Gastrocnemius medialis (tissue), 4 donors: ENCODE data around the gene SYS1.

Experiments
- CTCF ChIP-seq, 5 experiments: fragments of 450-650 bp in 3 of 5; fragments of 200-600 bp in 2 of 5; sonication (generic) in 2 of 5; IDR thresholded peaks in 4 of 5; conservative IDR thresholded peaks in 1 of 5; 1 replicate in 4 of 5; 2 replicates in 1 of 5; pipeline ENCODE4 v1.5.1; 2016 to 2019; ENCODE audit warnings: antibody characterized with exemption in 5 of 5, mild to moderate bottlenecking in 3 of 5, moderate library complexity in 3 of 5
- POLR2A ChIP-seq, 2 donors: fragments of 450-650 bp; IDR thresholded peaks; one replicate each; pipeline ENCODE4 v1.6.1; 2017; ENCODE audit warnings: antibody characterized with exemption in 2 of 2, mild to moderate bottlenecking in 2 of 2, moderate library complexity in 2 of 2

GRCh38 chr20:45358282-45359068, 4.5 kb upstream of the SYS1 start:
- TF ChIP-seq CTCF (IDR thresholded peaks at IDR 0.05 in 4 of 5, conservative IDR thresholded peaks at IDR 0.05 in 1 of 5) = no peak
- TF ChIP-seq POLR2A (IDR thresholded peaks at IDR 0.05) = peak; percentile 49 to 62
